Mononuclear cell (primary cell): ENCODE data around the gene IFT74. TPM values are rescaled to one million over a fixed set of nuclear protein-coding genes. Genes with fewer than 3 reads are reported as not detected.

Source experiments
- H3K27me3 ChIP-seq: 2 replicates; pipeline ENCODE4 v1.6.0; 2011; ENCODE audit warnings: low read length, control low read depth; ENCODE audit not compliant: insufficient read depth
- H3K4me1 ChIP-seq: 2 replicates; pipeline ENCODE4 v1.5.1; 2011; ENCODE audit warnings: mild to moderate bottlenecking, low read length, control low read depth; ENCODE audit not compliant: insufficient read depth
- H3K4me3 ChIP-seq: 2 replicates; pipeline ENCODE4 v1.5.1; 2011; ENCODE audit warnings: mild to moderate bottlenecking, low read length, moderate library complexity
- H3K9me3 ChIP-seq: 2 replicates; pipeline ENCODE4 v1.5.1; 2011; ENCODE audit warnings: low read depth, mild to moderate bottlenecking, control low read depth, low read length
- total RNA-seq: library from RNA; depleted of rRNA; stranded (reverse); fragments of >200 nt; gene quantifications from one replicate; pipeline ENCODE4 v1.2.3, GENCODE V29; 2012

The IFT74 gene
- total RNA-seq = 6.2 TPM

DNA sequence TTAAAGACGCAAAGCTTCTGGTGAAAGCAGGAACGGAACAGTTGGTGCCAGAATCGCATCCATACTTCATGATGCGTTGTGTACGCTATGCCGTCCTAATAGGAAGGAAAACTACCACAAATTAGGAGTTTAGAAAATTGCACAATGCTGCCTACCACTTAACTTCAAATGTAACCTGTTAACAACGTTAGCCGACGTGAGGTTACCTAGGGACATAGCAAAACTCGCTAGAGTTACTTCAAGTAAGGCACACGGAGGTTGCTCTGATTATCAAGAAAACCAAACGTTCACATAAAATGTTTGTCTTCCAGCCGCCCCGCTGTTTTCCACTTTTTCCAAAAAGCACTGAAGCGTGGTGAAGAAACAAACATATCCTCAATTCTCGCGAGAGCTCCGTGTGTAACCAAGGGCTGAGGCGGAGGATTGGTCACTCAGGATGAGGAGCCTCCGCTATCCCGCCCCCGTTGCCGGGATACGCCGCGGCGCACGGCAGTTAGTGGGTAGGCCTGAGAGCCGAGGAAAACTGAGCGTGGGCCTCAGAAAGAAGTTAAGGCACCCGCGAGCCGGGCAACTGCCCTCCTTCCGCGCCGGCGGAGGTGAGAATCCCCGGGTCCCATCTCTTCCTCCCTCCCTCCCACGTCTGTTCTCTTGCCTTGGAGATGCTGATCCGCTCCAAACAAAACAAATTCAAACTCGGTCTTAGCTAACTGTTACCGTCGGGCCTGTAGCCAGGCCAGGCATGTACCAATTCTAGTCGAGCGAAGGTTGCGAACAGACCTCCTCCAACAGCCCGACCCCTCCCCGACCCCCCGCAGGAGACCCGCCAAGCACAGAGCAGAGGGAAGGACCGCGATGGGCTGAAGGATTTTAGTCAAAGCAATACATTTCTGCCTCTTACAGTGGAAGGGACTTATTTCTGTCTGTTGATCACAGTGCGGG lies at the start of gene IFT74:
IFT74 (plus strand) TSS at position 492 of the 939 bp plus-strand sequence. CDS start 5,556 bp downstream, outside the sequence.
- Histone ChIP-seq H3K4me1 (peaks cover 18% of the 10 kb centered on the region), H3K4me3 (peak within 1 kb of the TSS; percentile 79), H3K27me3 (no peaks in the 10 kb centered on the region), H3K9me3 (no peaks in the 10 kb centered on the region)

DNA sequence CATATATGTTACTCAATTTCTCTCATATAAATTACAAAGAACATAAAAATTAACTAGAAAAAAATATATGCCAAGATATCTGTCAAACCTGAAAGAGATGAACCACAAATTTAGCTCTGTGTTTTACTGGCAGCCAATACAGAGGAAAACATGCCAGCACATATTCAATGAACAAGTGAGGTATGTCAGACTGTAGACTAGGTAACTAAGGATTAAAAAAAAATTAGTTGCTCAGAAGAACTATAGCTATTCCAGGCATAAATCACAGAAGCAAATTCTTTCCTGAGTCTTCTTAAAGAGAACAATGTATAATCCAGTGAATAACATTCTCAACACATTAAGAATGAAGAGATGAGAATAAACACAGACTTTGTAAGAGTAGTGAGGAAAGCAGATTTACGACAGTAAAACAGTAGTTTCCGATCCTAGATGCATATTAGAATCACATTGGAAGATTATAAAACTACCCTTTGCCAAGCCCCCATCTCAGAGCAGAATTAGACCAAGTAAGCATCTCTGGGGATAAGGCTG lies 43.0 kb upstream of the IFT74 start:
- no peak overlapping the region for H3K4me3 ChIP-seq
- H3K27me3 ChIP-seq = no peaks in the 10 kb centered on the region
- no peaks in the 10 kb centered on the region for H3K9me3 ChIP-seq
- no peaks in the 10 kb centered on the region for H3K4me1 ChIP-seq

- Histone ChIP-seq H3K4me3 (no peak overlapping the region), H3K27me3 (no peaks in the 10 kb centered on the region), H3K4me1 (no peaks in the 10 kb centered on the region), H3K9me3 (no peaks in the 10 kb centered on the region)
Measured at GRCh38 chr9:26919698-26920097, 36.5 kb upstream of the IFT74 start.

- Histone ChIP-seq H3K9me3 (no peaks in the 10 kb centered on the region), H3K4me3 (no peak overlapping the region), H3K27me3 (no peaks in the 10 kb centered on the region), H3K4me1 (no peaks in the 10 kb centered on the region)
Measured at GRCh38 chr9:26925609-26926008, 30.6 kb upstream of the IFT74 start.

DNA sequence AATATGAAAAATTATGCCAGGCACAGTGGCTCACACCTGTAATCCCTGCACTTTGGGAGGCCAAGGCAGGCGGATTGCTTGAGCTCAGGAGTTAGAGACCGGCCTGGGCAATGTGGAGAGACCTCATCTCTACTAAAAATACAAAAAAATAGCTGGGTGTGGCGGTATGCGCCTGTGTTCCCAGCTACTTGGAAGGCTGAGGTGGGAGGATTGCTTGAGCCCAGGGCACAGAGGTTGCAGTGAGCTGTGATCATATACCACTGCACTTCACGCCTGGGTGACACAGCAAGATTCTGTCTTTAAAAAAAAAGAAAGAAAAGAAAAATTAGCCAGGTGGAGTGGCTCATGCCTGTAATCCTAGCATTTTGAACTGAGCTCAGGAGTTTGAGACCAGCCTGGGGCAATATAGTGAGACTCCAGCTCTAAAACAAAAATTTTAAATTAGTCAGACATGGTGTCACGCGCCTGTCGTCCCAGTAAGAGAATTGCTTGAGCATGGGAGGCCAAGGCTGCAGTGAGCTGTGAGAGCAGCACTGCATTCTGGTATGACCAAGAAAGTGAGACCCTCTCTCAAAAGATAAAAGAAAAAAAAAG lies 27.2 kb upstream of the IFT74 start:
- no peaks in the 10 kb centered on the region for H3K4me1 ChIP-seq
- H3K4me3 ChIP-seq = no peak overlapping the region
- H3K9me3 ChIP-seq = no peaks in the 10 kb centered on the region
- H3K27me3 ChIP-seq = no peaks in the 10 kb centered on the region

GRCh38 chr9:26935847-26936246 lies 20.4 kb upstream of the IFT74 start:
- Histone ChIP-seq H3K4me3 (no peak overlapping the region), H3K4me1 (peaks cover 8% of the 10 kb centered on the region), H3K9me3 (no peaks in the 10 kb centered on the region), H3K27me3 (no peaks in the 10 kb centered on the region)

- no peaks in the 10 kb centered on the region for H3K9me3 ChIP-seq
Measured at GRCh38 chr9:26937816-26938371, 18.3 kb upstream of the IFT74 start.

GRCh38 chr9:26939955-26940711 lies 16.1 kb upstream of the IFT74 start:
- no peaks in the 10 kb centered on the region for H3K27me3 ChIP-seq
- H3K4me1 ChIP-seq = peaks cover 20% of the 10 kb centered on the region
- H3K4me3 ChIP-seq = no peak overlapping the region
- no peaks in the 10 kb centered on the region for H3K9me3 ChIP-seq

More at GRCh38 chr9:26937816-26938371, 18.3 kb upstream of the IFT74 start:
- H3K4me3 ChIP-seq = no peak overlapping the region
- peaks cover 8% of the 10 kb centered on the region for H3K4me1 ChIP-seq
- H3K27me3 ChIP-seq = no peaks in the 10 kb centered on the region

- no peak overlapping the region for H3K4me3 ChIP-seq
- no peaks in the 10 kb centered on the region for H3K9me3 ChIP-seq
- H3K27me3 ChIP-seq = no peaks in the 10 kb centered on the region
- peaks cover 25% of the 10 kb centered on the region for H3K4me1 ChIP-seq
Measured at GRCh38 chr9:26940779-26941178, 15.4 kb upstream of the IFT74 start.

DNA sequence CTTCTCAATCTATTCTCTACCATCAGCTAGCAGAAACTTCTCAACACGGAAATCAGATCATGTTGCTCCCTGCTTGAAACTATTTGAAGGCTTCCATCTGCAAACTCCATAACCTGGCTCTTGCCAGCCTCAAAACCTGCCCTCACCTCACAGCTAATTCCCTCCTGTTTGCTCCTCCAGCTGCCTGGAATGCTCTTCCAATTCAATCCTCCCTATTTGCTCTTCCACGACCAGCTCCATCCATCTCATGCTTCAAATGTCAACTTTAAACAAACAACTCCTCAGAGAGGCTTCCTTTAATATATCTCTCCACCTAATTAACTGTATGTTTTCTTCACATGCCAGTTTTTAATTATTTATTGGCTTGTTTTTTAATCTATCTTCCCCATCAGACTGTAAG lies 10.6 kb upstream of the IFT74 start:
- Histone ChIP-seq H3K4me3 (no peak overlapping the region), H3K4me1 (peaks cover 30% of the 10 kb centered on the region), H3K27me3 (no peaks in the 10 kb centered on the region), H3K9me3 (no peaks in the 10 kb centered on the region)

DNA sequence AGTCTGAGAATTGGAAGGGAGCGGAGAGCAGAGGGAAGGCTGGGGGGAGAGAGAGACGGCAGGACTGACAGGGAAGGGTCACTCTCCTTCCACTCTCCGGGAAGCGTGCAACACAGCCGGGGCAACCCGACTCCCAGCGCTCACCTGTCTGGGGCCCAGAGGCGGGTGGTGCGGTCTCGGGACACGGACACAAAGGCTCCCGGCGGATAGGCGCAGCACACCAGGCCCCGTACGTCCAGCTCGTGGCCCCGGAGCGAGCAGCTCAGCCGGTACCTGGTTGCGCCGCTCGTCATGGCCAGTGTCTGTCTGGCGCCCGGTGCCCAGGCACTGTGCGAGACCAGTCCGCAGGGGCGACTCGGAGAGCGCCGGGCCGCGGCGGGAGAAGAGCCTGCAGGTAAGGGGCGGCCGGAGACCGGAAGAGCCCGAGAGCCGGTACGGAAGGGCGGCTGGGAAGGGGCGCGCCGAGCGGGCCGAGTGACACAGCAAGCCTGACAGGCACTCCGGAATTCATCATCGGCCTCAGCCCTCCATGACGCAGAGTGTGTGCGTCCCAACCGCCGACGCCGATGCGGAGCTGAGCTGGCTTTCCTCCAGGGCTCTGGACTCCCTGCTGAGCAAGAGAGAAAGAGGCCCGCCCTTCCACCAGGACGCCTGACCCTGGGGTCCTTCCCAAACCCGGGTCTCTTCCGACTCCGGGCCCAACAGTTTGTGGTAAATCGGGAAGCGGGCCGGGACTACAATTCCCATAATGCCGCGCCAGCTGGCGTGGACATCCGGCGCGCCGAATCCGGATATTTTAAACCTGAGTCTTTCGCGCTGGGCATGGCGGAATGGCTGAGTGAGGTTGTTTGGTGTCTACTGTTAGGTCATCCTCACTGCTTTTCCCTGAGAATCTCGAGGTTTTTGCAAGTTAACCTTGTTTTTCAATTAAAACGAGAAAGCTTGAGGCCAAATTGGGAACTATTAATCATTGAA lies 9.2 kb upstream of the IFT74 start, which contains the start of gene PLAA:
PLAA (minus strand) TSS at position 490 of the 975 bp plus-strand sequence; CDS start at position 293, 197 bp downstream.
- H3K4me3 ChIP-seq = peak within 1 kb of the TSS; percentile 97
- H3K9me3 ChIP-seq = no peaks in the 10 kb centered on the region

DNA sequence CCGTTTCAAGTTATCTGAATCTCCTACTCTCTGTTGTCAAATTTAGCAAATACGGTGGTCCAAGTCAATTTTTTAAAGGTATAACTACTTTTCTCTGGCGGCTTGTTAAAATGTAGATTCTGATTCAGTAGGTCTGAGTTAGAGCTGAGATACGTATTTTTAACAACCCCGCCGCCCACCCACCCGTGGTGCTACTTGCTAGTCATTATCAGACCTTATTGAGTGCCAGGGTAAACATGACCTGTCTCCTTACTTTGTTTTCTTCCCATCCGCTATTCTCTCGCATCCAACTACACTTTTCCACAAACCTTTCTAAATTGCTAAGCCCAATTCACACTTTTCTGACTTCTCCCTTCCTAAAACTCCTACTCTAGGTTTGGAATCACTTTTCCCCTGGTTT lies 8.5 kb upstream of the IFT74 start:
- H3K4me3 ChIP-seq = peak overlapping the region; percentile 97
- peaks cover 30% of the 10 kb centered on the region for H3K4me1 ChIP-seq
- no peaks in the 10 kb centered on the region for H3K9me3 ChIP-seq
- H3K27me3 ChIP-seq = no peaks in the 10 kb centered on the region

More for the DNA sequence above, 9.2 kb upstream of the IFT74 start, which contains the start of gene PLAA:
- H3K27me3 ChIP-seq = no peaks in the 10 kb centered on the region
- H3K4me1 ChIP-seq = peaks cover 30% of the 10 kb centered on the region

DNA sequence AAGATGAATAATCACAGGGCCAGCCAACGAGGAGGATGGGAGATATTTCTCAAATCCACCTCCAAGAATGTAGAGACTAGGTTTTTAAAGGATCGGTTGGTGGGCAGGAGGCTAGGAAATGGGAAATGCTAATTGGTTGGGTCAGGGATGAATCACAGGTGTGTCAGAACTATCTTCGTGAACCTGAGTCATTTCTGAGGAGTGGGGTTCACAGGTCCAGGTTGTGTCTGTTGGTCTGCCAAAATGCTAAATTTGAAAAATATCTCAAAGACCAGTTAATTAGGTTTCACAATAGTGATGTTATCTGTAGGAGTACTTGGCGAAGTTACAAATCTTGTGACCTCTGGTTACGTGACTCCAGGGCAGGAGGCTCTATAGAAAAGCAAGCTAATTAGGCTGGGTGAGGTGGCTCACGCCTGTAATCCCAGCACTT lies 6.6 kb upstream of the IFT74 start:
- H3K4me1 ChIP-seq = peaks cover 26% of the 10 kb centered on the region
- no peaks in the 10 kb centered on the region for H3K27me3 ChIP-seq
- H3K9me3 ChIP-seq = no peaks in the 10 kb centered on the region
- no peak overlapping the region for H3K4me3 ChIP-seq
